Mesenchymal stem cell (in vitro differentiated cells and primary cell): ENCODE data around the gene KLF15.

Experiments
- DNase-seq: peaks from one replicate; pipeline ENCODE4 v3.0.0-alpha.2; 2013
- H2AFZ ChIP-seq: one replicate; pipeline ENCODE4 v1.6.1; 2013; ENCODE audit warnings: low read depth, mild to moderate bottlenecking, control low read depth, inconsistent platforms, low read length, moderate library complexity
- H2AK5ac ChIP-seq: 2 replicates; pipeline ENCODE4 v1.6.1; 2013; ENCODE audit warnings: low read length, moderate library complexity, mild to moderate bottlenecking, inconsistent platforms; ENCODE audit not compliant: severe bottlenecking
- H2BK120ac ChIP-seq: one replicate; pipeline ENCODE4 v1.6.1; 2013; ENCODE audit warnings: low read depth, mild to moderate bottlenecking, inconsistent platforms, low read length, moderate library complexity
- H2BK12ac ChIP-seq, 2 experiments: one replicate each; pipeline ENCODE4 v1.6.1; 2013; ENCODE audit warnings: inconsistent platforms in 2 of 2, low read length in 2 of 2, mild to moderate bottlenecking in 2 of 2, moderate library complexity in 2 of 2, control low read depth in 1 of 2
- H2BK15ac ChIP-seq: one replicate; pipeline ENCODE4 v1.6.1; 2013; ENCODE audit warnings: mild to moderate bottlenecking, low read depth, inconsistent platforms; ENCODE audit not compliant: poor library complexity, severe bottlenecking
- H2BK5ac ChIP-seq: 2 replicates; pipeline ENCODE4 v1.6.1; 2013; ENCODE audit warnings: low read depth, mild to moderate bottlenecking, low read length, control low read depth, inconsistent platforms; ENCODE audit not compliant: poor library complexity, severe bottlenecking
- H3K14ac ChIP-seq, 2 experiments: one replicate each; pipeline ENCODE4 v1.6.1; 2013; ENCODE audit warnings: inconsistent platforms in 2 of 2, low read length in 2 of 2, control low read depth in 1 of 2, mild to moderate bottlenecking in 1 of 2, moderate library complexity in 1 of 2
- H3K18ac ChIP-seq, 2 experiments: one replicate each; pipeline ENCODE4 v1.6.1; 2013; ENCODE audit warnings: inconsistent platforms in 2 of 2, low read length in 2 of 2, control low read depth in 1 of 2, low read depth in 1 of 2, mild to moderate bottlenecking in 1 of 2
- H3K23ac ChIP-seq, 2 experiments: one replicate each; pipeline ENCODE4 v1.6.1; 2013; ENCODE audit warnings: inconsistent platforms in 2 of 2, low read length in 2 of 2, mild to moderate bottlenecking in 2 of 2, moderate library complexity in 2 of 2, control low read depth in 1 of 2
- H3K27ac ChIP-seq: 2 replicates; pipeline ENCODE4 v1.5.1; 2013; ENCODE audit warnings: mild to moderate bottlenecking, moderate library complexity, low read length, control low read depth, inconsistent platforms; ENCODE audit not compliant: poor library complexity, severe bottlenecking
- H3K27me3 ChIP-seq, 2 experiments: 2 replicates each; pipeline versions ENCODE4 v1.6.1 to v1.7.0; 2013; ENCODE audit warnings: low read length in 2 of 2, mild to moderate bottlenecking in 2 of 2, moderate library complexity in 2 of 2, control low read depth in 1 of 2, inconsistent platforms in 1 of 2; ENCODE audit not compliant: control insufficient read depth in 1 of 2, insufficient read depth in 1 of 2
- H3K36me3 ChIP-seq, 2 experiments: 2 replicates each; pipeline versions ENCODE4 v1.6.1 to v1.7.0; 2013; ENCODE audit warnings: low read length in 2 of 2, control low read depth in 1 of 2, inconsistent platforms in 1 of 2, low read depth in 1 of 2, mild to moderate bottlenecking in 1 of 2; ENCODE audit not compliant: insufficient read depth in 2 of 2, control insufficient read depth in 1 of 2
- H3K4ac ChIP-seq, 2 experiments: one replicate each; pipeline ENCODE4 v1.6.1; 2013; ENCODE audit warnings: inconsistent platforms in 2 of 2, low read length in 2 of 2, mild to moderate bottlenecking in 2 of 2, moderate library complexity in 2 of 2, control low read depth in 1 of 2, low read depth in 1 of 2
- H3K4me1 ChIP-seq: 2 replicates; pipeline ENCODE4 v1.6.1; 2013; ENCODE audit warnings: low read depth, low read length, control low read depth; ENCODE audit not compliant: control insufficient read depth, insufficient read depth
- H3K4me2 ChIP-seq: 2 replicates; pipeline ENCODE4 v1.6.1; 2013; ENCODE audit warnings: low read length, mild to moderate bottlenecking, inconsistent platforms; ENCODE audit not compliant: poor library complexity, severe bottlenecking
- H3K4me3 ChIP-seq, 2 experiments: 2 replicates each; pipeline versions ENCODE4 v1.5.1 to v1.7.0; 2013; ENCODE audit warnings: low read length in 2 of 2, mild to moderate bottlenecking in 2 of 2, control low read depth in 1 of 2, low read depth in 1 of 2; ENCODE audit not compliant: insufficient read depth in 1 of 2
- H3K79me1 ChIP-seq: replicated peaks from 2 replicates; pipeline ENCODE4 v1.6.1; 2013; ENCODE audit warnings: mild to moderate bottlenecking, control low read depth, low read length, inconsistent platforms; ENCODE audit not compliant: poor library complexity, severe bottlenecking
- H3K9ac ChIP-seq: 2 replicates; pipeline ENCODE4 v1.7.0; 2013; ENCODE audit warnings: mild to moderate bottlenecking, low read length, moderate library complexity
- H3K9me3 ChIP-seq: 2 replicates; pipeline ENCODE4 v1.7.0; 2013; ENCODE audit warnings: mild to moderate bottlenecking, low read length; ENCODE audit not compliant: control insufficient read depth
- H4K8ac ChIP-seq: one replicate; pipeline ENCODE4 v1.6.1; 2013; ENCODE audit warnings: inconsistent platforms, mild to moderate bottlenecking, low read length, moderate library complexity
- H4K91ac ChIP-seq: one replicate; pipeline ENCODE4 v1.6.1; 2013; ENCODE audit warnings: mild to moderate bottlenecking, low read length, inconsistent platforms
- WGBS: methylation state at CpG from one replicate; pipeline ENCODE4 v1.1.7; 2013; ENCODE audit warnings: mixed read lengths; 5-methylcytosine and 5-hydroxymethylcytosine counted together

Gene KLF15

DNA sequence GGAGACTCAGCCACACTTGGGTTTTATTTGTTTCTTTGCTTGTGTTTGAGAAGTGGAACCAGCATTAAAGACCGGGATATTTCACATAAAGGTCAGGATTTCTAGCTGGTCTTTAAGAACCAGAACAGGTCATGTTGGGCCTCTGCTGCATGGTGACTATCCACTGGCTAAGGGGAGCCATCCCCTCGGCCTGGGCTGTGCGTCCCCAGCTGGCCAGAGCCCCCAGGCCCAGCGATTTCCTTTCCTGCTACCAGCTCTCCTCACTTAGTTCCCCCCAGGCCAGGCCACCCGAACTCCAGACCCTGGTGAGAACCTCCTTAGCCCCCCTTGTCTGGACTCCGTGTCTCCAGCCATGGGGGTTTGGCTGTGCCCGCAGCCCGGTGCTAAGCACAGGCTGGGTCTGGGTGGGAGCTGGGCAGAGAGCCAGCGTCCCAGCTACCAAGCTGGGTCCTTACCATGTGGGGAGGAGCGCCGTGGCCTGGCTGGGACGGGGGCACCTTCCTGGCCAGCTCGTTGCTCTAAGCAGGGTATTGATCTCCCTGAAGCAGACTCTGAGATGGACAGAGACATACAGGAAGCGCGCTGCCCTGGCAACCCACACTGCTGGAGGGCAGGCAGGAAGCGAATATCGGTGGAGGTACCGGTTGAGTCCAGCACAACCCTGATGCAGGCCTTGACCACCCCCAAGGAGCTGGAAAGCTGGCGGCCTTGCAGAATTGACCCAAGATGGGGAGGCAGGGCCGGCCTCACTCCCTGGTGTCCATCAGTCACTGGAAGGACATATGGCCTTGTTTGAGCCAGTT, 49.4 kb downstream of the KLF15 start:
- no peaks in the 10 kb centered on the region for H3K36me3 ChIP-seq
- no peak for DNase-seq
- H3K14ac ChIP-seq, result no peak overlapping the region
- no peaks in the 10 kb centered on the region for H3K4me1 ChIP-seq
- H2BK15ac ChIP-seq, result no peak overlapping the region
- no peak overlapping the region for H2AK5ac ChIP-seq
- H3K23ac ChIP-seq, result no peak overlapping the region
- WGBS, result 87% methylated on average over 20 of the region's 20 CpGs
- peaks cover 23% of the 10 kb centered on the region for H3K9me3 ChIP-seq
- H3K79me1 ChIP-seq, result no peaks in the 10 kb centered on the region
- H3K4ac ChIP-seq, result no peak overlapping the region
- H3K4me3 ChIP-seq, result no peak overlapping the region
- no peak overlapping the region for H2BK120ac ChIP-seq
- H2AFZ ChIP-seq, result no peak overlapping the region
- no peak overlapping the region for H3K18ac ChIP-seq
- no peak overlapping the region for H3K9ac ChIP-seq
- no peak overlapping the region for H3K4me2 ChIP-seq
- H2BK12ac ChIP-seq, result no peak overlapping the region
- H2BK5ac ChIP-seq, result no peak overlapping the region
- H3K27me3 ChIP-seq, result no peaks in the 10 kb centered on the region
- no peak overlapping the region for H4K91ac ChIP-seq
- H3K27ac ChIP-seq, result no peak overlapping the region
- no peak overlapping the region for H4K8ac ChIP-seq

DNA sequence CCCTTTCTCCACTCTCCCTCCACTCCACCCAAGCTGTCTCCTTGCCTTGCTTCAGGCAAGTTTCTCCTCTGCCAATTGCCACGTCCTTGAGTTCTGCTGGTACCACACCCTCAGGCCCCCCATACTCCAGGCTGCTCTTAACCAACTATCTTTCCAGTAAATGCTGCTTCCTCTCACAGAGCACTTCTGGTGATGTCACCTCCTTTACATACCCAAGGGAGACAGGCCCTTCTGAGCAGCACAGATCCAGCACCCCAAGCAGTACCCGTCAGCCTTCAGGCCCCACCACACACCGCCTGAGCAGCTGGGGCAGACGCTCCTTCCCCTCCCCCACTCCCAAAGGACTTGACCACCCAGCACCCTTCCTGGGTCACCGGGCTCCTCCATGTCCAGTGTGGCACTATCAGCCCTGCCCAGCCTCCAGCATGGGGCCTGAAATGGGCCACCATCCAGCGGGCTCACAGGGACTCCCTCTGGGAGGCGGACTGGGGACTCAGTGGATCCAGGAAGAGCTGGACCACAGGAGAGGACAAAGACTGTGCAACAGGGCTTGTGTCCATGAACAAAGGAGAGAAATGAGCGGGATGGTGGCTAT, 50.2 kb downstream of the KLF15 start:
- no peak overlapping the region for H4K91ac ChIP-seq
- 81% methylated on average over 8 of the region's 8 CpGs for WGBS
- H2BK12ac ChIP-seq, result no peak overlapping the region

DNA sequence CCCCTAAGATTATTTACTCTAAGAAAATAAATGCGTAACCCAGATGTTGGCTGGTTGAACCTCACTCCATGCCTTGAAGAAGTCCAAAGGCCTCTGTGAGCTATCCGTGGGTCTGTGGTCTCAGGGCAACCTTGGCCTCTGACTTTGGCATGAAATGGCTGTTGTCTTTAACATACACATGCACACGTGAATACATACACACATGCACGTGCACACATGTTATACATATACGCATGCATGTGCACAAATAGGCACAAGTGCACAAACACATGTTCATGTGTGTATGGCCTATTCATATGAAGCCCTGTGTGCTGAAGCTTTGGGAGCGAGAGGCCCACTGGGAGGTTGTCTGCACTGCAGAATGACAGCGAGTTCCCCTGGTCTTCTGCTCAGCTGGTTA, 50.8 kb downstream of the KLF15 start:
- no peaks in the 10 kb centered on the region for H3K36me3 ChIP-seq
- H2AK5ac ChIP-seq, result no peak overlapping the region
- no peak overlapping the region for H3K4me2 ChIP-seq
- peaks cover 26% of the 10 kb centered on the region for H3K9me3 ChIP-seq
- no peak overlapping the region for H3K9ac ChIP-seq
- H2BK15ac ChIP-seq, result no peak overlapping the region
- no peak overlapping the region for H2AFZ ChIP-seq
- no peak overlapping the region for H3K4ac ChIP-seq
- H3K18ac ChIP-seq, result no peak overlapping the region
- no peaks in the 10 kb centered on the region for H3K27me3 ChIP-seq
- no peaks in the 10 kb centered on the region for H3K79me1 ChIP-seq
- 85% methylated on average over 7 of the region's 7 CpGs for WGBS
- H3K4me1 ChIP-seq, result no peaks in the 10 kb centered on the region
- H3K27ac ChIP-seq, result no peak overlapping the region
- H4K8ac ChIP-seq, result no peak overlapping the region
- no peak overlapping the region for H3K4me3 ChIP-seq
- H2BK12ac ChIP-seq, result no peak overlapping the region
- no peak overlapping the region for H2BK5ac ChIP-seq
- H2BK120ac ChIP-seq, result no peak overlapping the region
- DNase-seq, result no peak
- H4K91ac ChIP-seq, result no peak overlapping the region
- no peak overlapping the region for H3K14ac ChIP-seq
- H3K23ac ChIP-seq, result no peak overlapping the region

More for the DNA sequence above, 50.2 kb downstream of the KLF15 start:
- Histone ChIP-seq H4K8ac (no peak overlapping the region), H3K79me1 (no peaks in the 10 kb centered on the region), H2BK15ac (no peak overlapping the region), H3K18ac (no peak overlapping the region), H3K9me3 (peaks cover 26% of the 10 kb centered on the region), H3K4ac (no peak overlapping the region), H3K27me3 (no peaks in the 10 kb centered on the region), H2BK120ac (no peak overlapping the region), H2AFZ (no peak overlapping the region), H3K4me3 (no peak overlapping the region), H3K27ac (no peak overlapping the region), H2AK5ac (no peak overlapping the region), H3K4me1 (no peaks in the 10 kb centered on the region), H3K9ac (no peak overlapping the region), H3K4me2 (no peak overlapping the region), H2BK5ac (no peak overlapping the region), H3K14ac (no peak overlapping the region), H3K36me3 (no peaks in the 10 kb centered on the region), H3K23ac (no peak overlapping the region)
- no peak for DNase-seq

GRCh38 chr3:126305427-126305826, 51.8 kb downstream of the KLF15 start:
- peaks cover 26% of the 10 kb centered on the region for H3K9me3 ChIP-seq
- H2AK5ac ChIP-seq, result no peak overlapping the region
- H3K4me3 ChIP-seq, result no peak overlapping the region
- H3K4me2 ChIP-seq, result no peak overlapping the region
- no peak overlapping the region for H4K8ac ChIP-seq
- no peaks in the 10 kb centered on the region for H3K79me1 ChIP-seq
- no peak for DNase-seq
- no peaks in the 10 kb centered on the region for H3K4me1 ChIP-seq
- H3K27ac ChIP-seq, result no peak overlapping the region
- H3K18ac ChIP-seq, result no peak overlapping the region
- no peak overlapping the region for H2BK15ac ChIP-seq
- H3K27me3 ChIP-seq, result peaks cover 0 to 2% of the 10 kb centered on the region in 2 experiments
- no peak overlapping the region for H4K91ac ChIP-seq
- H3K23ac ChIP-seq, result no peak overlapping the region
- H3K9ac ChIP-seq, result no peak overlapping the region
- H2AFZ ChIP-seq, result no peak overlapping the region
- no peak overlapping the region for H2BK120ac ChIP-seq
- H2BK12ac ChIP-seq, result no peak overlapping the region
- no peak overlapping the region for H2BK5ac ChIP-seq
- H3K4ac ChIP-seq, result no peak overlapping the region
- no peak overlapping the region for H3K14ac ChIP-seq
- H3K36me3 ChIP-seq, result no peaks in the 10 kb centered on the region
